Esophagus squamous epithelium (tissue), 4 donors: ENCODE measurements around the gene HSBP1.

Experiments used
- CTCF ChIP-seq, 6 experiments: fragments of 450-650 bp in 4 of 6; fragments of 200-600 bp in 2 of 6; sonication (generic) in 2 of 6; IDR thresholded peaks; one replicate each; pipeline ENCODE4 v1.5.1; 2016 to 2019; ENCODE audit warnings: antibody characterized with exemption in 6 of 6, mild to moderate bottlenecking in 4 of 6, moderate library complexity in 4 of 6
- POLR2A ChIP-seq, 4 donors: fragments of 450-650 bp; IDR thresholded peaks; one replicate each; pipeline ENCODE4 v1.6.1; 2017; ENCODE audit warnings: antibody characterized with exemption in 4 of 4, mild to moderate bottlenecking in 4 of 4, moderate library complexity in 3 of 4

- TF ChIP-seq CTCF (IDR thresholded peaks at IDR 0.05) (no peak), POLR2A (IDR thresholded peaks at IDR 0.05) (no peak)
Observed at GRCh38 chr16:83851473-83851872, 43.7 kb downstream of the HSBP1 start.
